Osteoblast (primary cell): ENCODE measurements around the gene TBC1D10A. TPM values are rescaled to one million over a fixed set of nuclear protein-coding genes. Genes with fewer than 3 reads are reported as not detected.

ENCODE experiments used
- DNase-seq: peaks from one replicate; pipeline ENCODE4 v3.0.0; 2011; ENCODE audit warnings: low spot score, mixed read lengths; ENCODE audit not compliant: insufficient read length; ENCODE audit errors: missing footprints
- H2AFZ ChIP-seq: 2 replicates; pipeline ENCODE4 v1.6.0; 2011; ENCODE audit warnings: mild to moderate bottlenecking, low read length
- H3K27ac ChIP-seq: 2 replicates; pipeline ENCODE4 v1.5.1; 2011; ENCODE audit warnings: mild to moderate bottlenecking, low read depth, low read length, moderate library complexity
- H3K27me3 ChIP-seq: 2 replicates; pipeline ENCODE4 v1.6.0; 2012; ENCODE audit warnings: mild to moderate bottlenecking, control low read depth, inconsistent platforms, low read length, moderate library complexity; ENCODE audit not compliant: insufficient read depth
- H3K36me3 ChIP-seq: 2 replicates; pipeline ENCODE4 v1.5.1; 2011; ENCODE audit warnings: mild to moderate bottlenecking, low read length, control low read depth, moderate library complexity; ENCODE audit not compliant: insufficient read depth
- H3K4me1 ChIP-seq: 2 replicates; pipeline ENCODE4 v1.5.1; 2011; ENCODE audit warnings: mild to moderate bottlenecking, low read length, control low read depth, moderate library complexity; ENCODE audit not compliant: insufficient read depth
- H3K4me2 ChIP-seq: 2 replicates; pipeline ENCODE4 v1.6.0; 2011; ENCODE audit warnings: mild to moderate bottlenecking, low read length; ENCODE audit not compliant: insufficient read depth
- H3K4me3 ChIP-seq: fragments of 200-600 bp; sonication (generic); 3 replicates; pipeline ENCODE4 v1.5.1; 2012; ENCODE audit warnings: mild to moderate bottlenecking, low read length, inconsistent platforms; ENCODE audit not compliant: insufficient read depth
- H3K79me2 ChIP-seq: 2 replicates; pipeline ENCODE4 v1.6.0; 2012; ENCODE audit warnings: mild to moderate bottlenecking, low read length, control low read depth, inconsistent platforms; ENCODE audit not compliant: insufficient read depth
- H3K9me3 ChIP-seq: 2 replicates; pipeline ENCODE4 v1.5.1; 2011; ENCODE audit warnings: low read depth, low read length, control low read depth
- H4K20me1 ChIP-seq: 2 replicates; pipeline ENCODE4 v1.6.0; 2012; ENCODE audit warnings: mild to moderate bottlenecking, low read length, control low read depth; ENCODE audit not compliant: insufficient read depth
- CTCF ChIP-seq: IDR thresholded peaks from 2 replicates; pipeline ENCODE4 v1.5.1; 2011; ENCODE audit warnings: mild to moderate bottlenecking, low read depth, low read length, moderate library complexity; ENCODE audit errors: extremely low read depth
- total RNA-seq: library from RNA; depleted of rRNA; stranded (reverse); fragments of >200 nt; gene quantifications from 2 replicates; pipeline ENCODE4 v1.2.3, GENCODE V29; 2012

The TBC1D10A gene
- 30.6 and 32.9 TPM in 2 replicates for total RNA-seq

- DNase-seq: peak; percentile 99
- no peak for TF ChIP-seq CTCF
- H2AFZ ChIP-seq: peak within 1 kb of the TSS; percentile 86
- H3K27ac ChIP-seq: peak within 1 kb of the TSS; percentile 75
- H3K79me2 ChIP-seq: peaks cover 44% of the 10 kb centered on the region
- no peaks in the 10 kb centered on the region for H3K27me3 ChIP-seq
- H3K4me1 ChIP-seq: peaks cover 33% of the 10 kb centered on the region
- H3K36me3 ChIP-seq: peaks cover 23% of the 10 kb centered on the region
- H3K4me3 ChIP-seq: peak within 1 kb of the TSS; percentile 94
- H3K4me2 ChIP-seq: peak within 1 kb of the TSS; percentile 94
- H4K20me1 ChIP-seq: peaks cover 19% of the 10 kb centered on the region
- H3K9me3 ChIP-seq: no peaks in the 10 kb centered on the region
Measured at GRCh38 chr22:30326706-30327362, at the start of gene TBC1D10A. Gene TBC1D10A, minus strand, starts transcription at chr22:30326941. Its CDS starts 60 bp downstream, at chr22:30326881.

GRCh38 chr22:30375312-30375849 is 48.6 kb upstream of the TBC1D10A start:
- H3K4me2 ChIP-seq: no peak overlapping the region
- H3K27ac ChIP-seq: no peak overlapping the region
- H2AFZ ChIP-seq: no peak overlapping the region
- peaks cover 4% of the 10 kb centered on the region for H4K20me1 ChIP-seq
- H3K27me3 ChIP-seq: no peaks in the 10 kb centered on the region
- H3K4me1 ChIP-seq: no peaks in the 10 kb centered on the region
- peak; percentile 39 for DNase-seq
- no peaks in the 10 kb centered on the region for H3K9me3 ChIP-seq
- no peaks in the 10 kb centered on the region for H3K79me2 ChIP-seq
- no peak overlapping the region for H3K4me3 ChIP-seq
- peaks cover 11% of the 10 kb centered on the region for H3K36me3 ChIP-seq
- TF ChIP-seq CTCF: no peak

- TF ChIP-seq CTCF: no peak
- Histone ChIP-seq H2AFZ (no peak overlapping the region), H3K27ac (no peak overlapping the region), H3K27me3 (no peaks in the 10 kb centered on the region), H3K4me2 (no peak overlapping the region), H3K4me3 (no peak overlapping the region), H4K20me1 (peaks cover 4% of the 10 kb centered on the region), H3K79me2 (no peaks in the 10 kb centered on the region), H3K36me3 (peaks cover 8% of the 10 kb centered on the region), H3K4me1 (no peaks in the 10 kb centered on the region), H3K9me3 (no peaks in the 10 kb centered on the region)
- peak; percentile 68 for DNase-seq
Measured at GRCh38 chr22:30373331-30374325, 46.9 kb upstream of the TBC1D10A start.

DNA sequence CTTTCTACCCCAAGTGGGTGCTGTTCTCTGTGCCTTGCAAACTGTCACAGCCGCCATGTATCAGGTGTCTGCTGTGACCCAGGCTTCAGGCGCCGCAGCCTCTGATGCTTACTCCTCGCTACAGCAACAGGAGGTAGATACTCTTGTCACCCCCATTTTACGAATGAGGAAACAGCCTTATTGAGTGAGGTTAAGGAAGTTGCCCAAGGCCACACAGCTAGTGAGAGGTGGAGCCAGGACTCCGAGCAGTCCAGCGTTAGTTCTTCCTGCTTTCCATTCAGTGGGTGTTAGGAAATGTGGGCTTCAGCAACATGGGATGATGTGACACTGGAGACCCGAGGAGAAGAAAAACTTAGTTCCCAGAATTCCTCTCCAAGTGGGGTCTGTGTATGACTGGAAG is 46.2 kb upstream of the TBC1D10A start:
- Histone ChIP-seq H3K36me3 (peaks cover 8% of the 10 kb centered on the region), H3K27ac (no peak overlapping the region), H3K79me2 (no peaks in the 10 kb centered on the region), H2AFZ (no peak overlapping the region), H3K4me3 (no peak overlapping the region), H3K4me2 (no peak overlapping the region), H4K20me1 (peaks cover 4% of the 10 kb centered on the region), H3K9me3 (no peaks in the 10 kb centered on the region), H3K27me3 (no peaks in the 10 kb centered on the region), H3K4me1 (no peaks in the 10 kb centered on the region)
- TF ChIP-seq CTCF: no peak
- peak; percentile 69 for DNase-seq
